Heart right ventricle (tissue), 16 donors: ENCODE data around the gene CBX3. TPM values are rescaled to one million over a fixed set of nuclear protein-coding genes. Genes with fewer than 3 reads are reported as not detected.
A peak's percentile ranks its signal among the peaks of the same experiment; 100 is the strongest.
"Not testable (repeated sequence)": the region's sequence is repeated elsewhere in the genome, so short reads cannot be mapped to it uniquely, and the experiment has no call there.

Source experiments
- ATAC-seq, 8 donors: fragments of 200-7000 bp; cut with Tn5 transposase; one replicate each; pipeline ENCODE4 v1.9.1; 2020; ENCODE audit warnings: mild to moderate bottlenecking in 8 of 8, moderate library complexity in 8 of 8, moderate number of reproducible peaks in 1 of 8
- DNase-seq, 2 donors: peaks; one replicate each; pipeline ENCODE4 v3.0.0-alpha.2; 2020
- H3K27ac ChIP-seq, 10 donors: fragments of 200-600 bp; sonication (generic) in 2 of 10; one replicate each; pipeline versions ENCODE4 v1.5.0 to v1.8.0; 2020 to 2022; ENCODE audit warnings: mild to moderate bottlenecking in 3 of 10
- H3K27me3 ChIP-seq, 7 donors: fragments of 200-600 bp; one replicate each; pipeline ENCODE4 v1.8.0; 2021 to 2022; ENCODE audit warnings: mild to moderate bottlenecking in 2 of 7
- H3K36me3 ChIP-seq, 9 donors: fragments of 200-600 bp; sonication (generic) in 1 of 9; one replicate each; pipeline versions ENCODE4 v1.5.0 to v1.8.0; 2020 to 2022; ENCODE audit warnings: mild to moderate bottlenecking in 2 of 9
- H3K4me1 ChIP-seq, 9 donors: fragments of 200-600 bp; sonication (generic) in 1 of 9; one replicate each; pipeline versions ENCODE4 v1.5.0 to v1.8.0; 2020 to 2022; ENCODE audit warnings: mild to moderate bottlenecking in 4 of 9
- H3K4me3 ChIP-seq, 10 donors: fragments of 200-600 bp; sonication (generic) in 2 of 10; one replicate each; pipeline versions ENCODE4 v1.5.0 to v1.8.0; 2020 to 2022; ENCODE audit warnings: mild to moderate bottlenecking in 7 of 10, moderate library complexity in 2 of 10
- H3K9me3 ChIP-seq, 11 donors: fragments of 200-600 bp in 10 of 11; sonication (generic) in 2 of 11; one replicate each; pipeline versions ENCODE4 v1.5.0 to v1.8.0; 2013 to 2022; ENCODE audit warnings: mild to moderate bottlenecking in 2 of 11, control low read depth in 1 of 11, moderate library complexity in 1 of 11
- CTCF ChIP-seq, 9 donors: fragments of 200-600 bp; sonication (generic) in 2 of 9; IDR thresholded peaks; one replicate each; pipeline versions ENCODE4 v1.5.0 to v1.8.0; 2021 to 2022; ENCODE audit warnings: antibody characterized with exemption in 9 of 9, mild to moderate bottlenecking in 5 of 9, moderate library complexity in 1 of 9
- WGBS, 2 donors: extraction: QIAGEN DNeasy Blood & Tissue Kit; methylation state at CpG; one replicate each; pipeline ENCODE4 v1.1.7; 2013; ENCODE audit warnings: inconsistent platforms in 1 of 2; 5-methylcytosine and 5-hydroxymethylcytosine counted together
- intact Hi-C, 10 donors: fragments of 100-400 bp; cut with DNase I; formaldehyde crosslinking; loops; one replicate each; pipeline versions ENCODE4 v1.11.1 to v1.14.2; 2022
- long read RNA-seq, 3 donors: library from polyadenylated mRNA; unstranded; transcript quantifications; one replicate each; pipeline ENCODE4 v2.0.0, GENCODE V29; 2020 to 2021
- polyA plus RNA-seq, 2 donors: library from polyadenylated mRNA; stranded (reverse); fragments of 200-250 nt; gene quantifications; one replicate each; pipeline ENCODE4 v1.2.3, GENCODE V29; 2013
- total RNA-seq, 10 donors: library from RNA; stranded (reverse); fragmentation: NEBNext Ultra II Directional in 3 of 10; extraction: Animal tissue kit (Norgen Biotek cat#: 25700) in 3 of 10; gene quantifications; one replicate each; pipeline versions ENCODE4 v1.2.1 to v1.2.4, GENCODE V29; 2021 to 2023
- donor health status: Arrhythmogenic right ventricular cardiomyopathy.
- donor health status: ischemic (EF 13 %, LVEDD 7.1; RV severe dilation, severe dysfunction).
- donor health status: healthy with polysubstance abuse.
- donor health status: DM: no; HTN: yes; CAD: no.
- donor health status: DM: no; HTN: no; CAD: no.
- donor health status: ischemic (EF 25% LVEDD 6.9; RV normal size, moderate dysfunction).
- donor health status: ischemic (EF 25% LVEDD 5.7; RV mildly dilated, moderate dysfunction).
- donor health status: healthy.
- donor health status: DM: yes; HTN: yes; CAD: no.
- donor health status: Ischemic cardiomyopathy.
- donor health status: ischemic (EF 35%, LVEDD 5.7; RV mildly dilated, moderate dysfunction).
- donor health status: nonischemic (EF 11% LVEDD 7.7; RV severe dilation, severe dysfunction).
- donor health status: DM: yes; HTN: yes; CAD: no.
- donor health status: PGD.
- donor health status: ischemic (EF 29% LVEDD 5.4; RV normal size, mild dysfunction).
- donor health status: nonischemic (EF 23%, LVEDD 6.1; RV moderate dilation, normal function).

The CBX3 gene
- 10 to 100 TPM; 49.0 to 72.6 (median 58.6) TPM for total RNA-seq
- 10 to 100 TPM; 55.0 to 60.6 TPM for polyA plus RNA-seq
- long read RNA-seq, donor 1, transcript CBX3-202 (6 exons, 1,857 nt): major isoform, 83 of 113 reads
- long read RNA-seq, donor 1, partial matches to known transcripts: 19 of 113 reads
- long read RNA-seq, donor 1, other reads (novel, unspliced or antisense): 6 of 113 reads
- long read RNA-seq, donor 2, transcript CBX3-202 (6 exons, 1,857 nt): major isoform, 81 of 106 reads
- long read RNA-seq, donor 2, transcript CBX3-201 (6 exons, 2,128 nt): minor isoform, 5 of 106 reads
- long read RNA-seq, donor 2, partial matches to known transcripts: 13 of 106 reads
- long read RNA-seq, donor 2, other reads (novel, unspliced or antisense): 5 of 106 reads
- long read RNA-seq, donor 3, transcript CBX3-202 (6 exons, 1,857 nt): major isoform, 156 of 192 reads
- long read RNA-seq, donor 3, transcript CBX3-201 (6 exons, 2,128 nt): minor isoform, 11 of 192 reads
- long read RNA-seq, donor 3, partial matches to known transcripts: 13 of 192 reads
- long read RNA-seq, donor 3, other reads (novel, unspliced or antisense): 8 of 192 reads

GRCh38 chr7:26201247-26202018 lies at the start of gene CBX3:
CBX3 (plus strand) TSS chr7:26201745; CDS start chr7:26202999, 1,254 bp downstream.
- intact Hi-C loops: loop anchor here in 2 of 10 donors (10.0 kb wide), 2 partner anchors 73 to 307 kb away; no protein-coding TSS in a partner anchor
- peak; percentile 70 to 82 (median 76) for ATAC-seq

GRCh38 chr7:26151953-26152781 lies 49.4 kb upstream of the CBX3 start, which contains the start of gene NFE2L3:
NFE2L3 (plus strand) TSS chr7:26152198; CDS start chr7:26152499, 301 bp downstream.
- 0 to 1% methylated on average over 66 to 95 of the region's 95 CpGs for WGBS, 2 donors
- Histone ChIP-seq H3K9me3 (no peaks in the 10 kb centered on the region), H3K4me1 (peaks cover 0 to 52% (median 13%) of the 10 kb centered on the region in 9 donors), H3K27ac (peak within 1 kb of the TSS in 1 of 10 donors; percentile 66), H3K36me3 (no peaks in the 10 kb centered on the region), H3K4me3 (peak within 1 kb of the TSS; percentile 19 to 69 (median 56)), H3K27me3 (peaks cover 7 to 58% (median 37%) of the 10 kb centered on the region in 7 donors)
- TF ChIP-seq CTCF (IDR thresholded peaks at IDR 0.05): peak in 6 of 9 donors; percentile 21 to 36 (median 24)
- peak; percentile 36 to 75 for DNase-seq
- peak; percentile 74 to 93 (median 82) for ATAC-seq
- intact Hi-C loops: loop anchor here in 2 of 10 donors (5.0 to 10.0 kb wide), 3 partner anchors 45 to 93 kb away; no protein-coding TSS in a partner anchor

More at GRCh38 chr7:26201247-26202018, at the start of gene CBX3:
- no peaks in the 10 kb centered on the region for H3K27me3 ChIP-seq
- no peak for TF ChIP-seq CTCF (IDR thresholded peaks at IDR 0.05)
- H3K27ac ChIP-seq: peak within 1 kb of the TSS; percentile 93 to 100 (median 99)
- peak; percentile 92 to 93 for DNase-seq
- H3K4me3 ChIP-seq: peak within 1 kb of the TSS; percentile 65 to 99 (median 88)
- peaks cover 0 to 34% (median 9%) of the 10 kb centered on the region in 9 donors for H3K36me3 ChIP-seq
- H3K4me1 ChIP-seq: peaks cover 4 to 54% (median 44%) of the 10 kb centered on the region in 9 donors
- no peaks in the 10 kb centered on the region for H3K9me3 ChIP-seq
- WGBS, 2 donors: 0 to 9% methylated on average over 72 to 82 of the region's 86 CpGs

GRCh38 chr7:26152782-26153240 lies 48.7 kb upstream of the CBX3 start:
- intact Hi-C loops: loop anchor here in 2 of 10 donors (5.0 to 10.0 kb wide), 3 partner anchors 44 to 92 kb away; no protein-coding TSS in a partner anchor
- DNase-seq, H3K36me3 ChIP-seq, H3K9me3 ChIP-seq: not testable (repeated sequence)
- Histone ChIP-seq H3K4me3 (peak overlapping the region; percentile 19 to 69 (median 56)), H3K4me1 (peaks cover 0 to 57% (median 13%) of the 10 kb centered on the region in 9 donors), H3K27me3 (peaks cover 7 to 58% (median 37%) of the 10 kb centered on the region in 7 donors), H3K27ac (peak overlapping the region in 1 of 10 donors; percentile 66)
- WGBS, 2 donors: 1 to 2% methylated on average over 49 to 54 of the region's 54 CpGs
- ATAC-seq: peak in 3 of 8 donors; percentile 16 to 20 (median 19)
